ENCODE results near the gene CAMK1D. TPM values are rescaled to one million over a fixed set of nuclear protein-coding genes. Genes with fewer than 3 reads are reported as not detected.

CAMK1D gene
- total and polyA plus RNA-seq, 3 donors from 2014 or later = 10.0 to 14.5 (median 14.0) TPM

DNA sequence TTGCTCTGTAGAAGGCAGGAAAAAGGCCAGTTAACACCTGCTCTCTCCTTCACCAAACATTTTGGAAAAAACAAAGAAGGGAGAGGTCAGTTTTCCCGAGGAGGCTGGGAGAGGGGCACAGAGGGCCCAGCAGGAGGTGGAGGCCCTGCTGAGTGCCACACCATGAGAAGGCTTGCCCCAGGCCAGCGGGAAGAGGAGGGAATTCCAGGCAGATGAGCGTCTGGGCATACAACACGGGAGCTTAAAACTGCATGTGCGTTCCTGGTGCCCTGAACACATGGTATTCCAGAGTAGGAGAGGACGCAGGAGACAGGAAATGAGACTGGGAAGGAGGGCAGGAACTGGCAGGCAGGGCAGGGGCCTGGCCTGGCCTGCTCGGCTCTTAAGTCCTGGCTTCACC, 469.7 kb downstream of the CAMK1D start:
- intact Hi-C loops (cut with DNase I; ENCODE audit: low total_unique reads) = no loop called here
- H3K36me3 ChIP-seq (ENCODE audit: low read depth, missing control alignments) = no peaks in the 10 kb centered on the region
- TF ChIP-seq POLR2A (IDR thresholded peaks at IDR 0.05) = no peak
- TF ChIP-seq, protein P1, sequence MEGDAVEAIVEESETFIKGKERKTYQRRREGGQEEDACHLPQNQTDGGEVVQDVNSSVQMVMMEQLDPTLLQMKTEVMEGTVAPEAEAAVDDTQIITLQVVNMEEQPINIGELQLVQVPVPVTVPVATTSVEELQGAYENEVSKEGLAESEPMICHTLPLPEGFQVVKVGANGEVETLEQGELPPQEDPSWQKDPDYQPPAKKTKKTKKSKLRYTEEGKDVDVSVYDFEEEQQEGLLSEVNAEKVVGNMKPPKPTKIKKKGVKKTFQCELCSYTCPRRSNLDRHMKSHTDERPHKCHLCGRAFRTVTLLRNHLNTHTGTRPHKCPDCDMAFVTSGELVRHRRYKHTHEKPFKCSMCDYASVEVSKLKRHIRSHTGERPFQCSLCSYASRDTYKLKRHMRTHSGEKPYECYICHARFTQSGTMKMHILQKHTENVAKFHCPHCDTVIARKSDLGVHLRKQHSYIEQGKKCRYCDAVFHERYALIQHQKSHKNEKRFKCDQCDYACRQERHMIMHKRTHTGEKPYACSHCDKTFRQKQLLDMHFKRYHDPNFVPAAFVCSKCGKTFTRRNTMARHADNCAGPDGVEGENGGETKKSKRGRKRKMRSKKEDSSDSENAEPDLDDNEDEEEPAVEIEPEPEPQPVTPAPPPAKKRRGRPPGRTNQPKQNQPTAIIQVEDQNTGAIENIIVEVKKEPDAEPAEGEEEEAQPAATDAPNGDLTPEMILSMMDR (IDR thresholded peaks at IDR 0.05) = no peak

DNA sequence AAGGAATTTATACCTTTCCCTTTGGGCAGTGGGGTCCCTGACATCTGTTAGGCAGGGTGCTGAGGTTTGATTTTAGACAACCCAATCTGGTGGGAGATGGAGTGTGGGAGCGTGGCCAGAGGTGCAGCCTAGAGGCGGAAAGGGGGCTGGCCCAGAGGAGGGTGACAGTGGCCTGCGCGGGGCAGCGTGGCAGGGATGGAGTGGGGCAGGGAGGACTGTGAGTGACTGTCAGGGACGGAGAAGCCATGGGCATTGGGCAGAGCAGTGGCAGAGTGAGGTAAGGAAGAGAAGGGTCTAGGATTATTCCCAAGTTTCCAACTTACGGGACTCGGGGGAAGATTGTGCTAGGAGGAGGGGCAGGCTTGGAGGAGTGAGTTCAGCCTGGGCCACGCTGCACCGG, 470.3 kb downstream of the CAMK1D start:
- Histone ChIP-seq H3K9me3 (no peaks in the 10 kb centered on the region), H3K36me3 (ENCODE audit: low read depth, missing control alignments) (no peaks in the 10 kb centered on the region), H3K4me3 (no peak overlapping the region), H3K4me1 (no peaks in the 10 kb centered on the region), H3K27ac (no peak overlapping the region), H3K27me3 (no peaks in the 10 kb centered on the region)
- WGBS, 2 donors = 91 to 95% methylated on average over 10 of the region's 10 CpGs
- intact Hi-C loops (cut with DNase I; ENCODE audit: low total_unique reads) = no loop called here
- DNase-seq = no peak
- no peak for TF ChIP-seq POLR2A (IDR thresholded peaks at IDR 0.05)
- TF ChIP-seq, protein P1 (IDR thresholded peaks at IDR 0.05) = no peak

More for the DNA sequence above, 469.7 kb downstream of the CAMK1D start:
- Histone ChIP-seq H3K9me3 (no peaks in the 10 kb centered on the region), H3K27me3 (no peaks in the 10 kb centered on the region), H3K4me3 (no peak overlapping the region), H3K4me1 (no peaks in the 10 kb centered on the region), H3K27ac (no peak overlapping the region)
- DNase-seq = no peak
- 90 to 92% methylated on average over 7 of the region's 7 CpGs for WGBS, 2 donors

- no peak for DNase-seq
- TF ChIP-seq, protein P1 (IDR thresholded peaks at IDR 0.05) = no peak
- TF ChIP-seq POLR2A (IDR thresholded peaks at IDR 0.05) = no peak
- Histone ChIP-seq H3K4me1 (no peaks in the 10 kb centered on the region), H3K9me3 (no peaks in the 10 kb centered on the region), H3K27me3 (no peaks in the 10 kb centered on the region), H3K27ac (no peak overlapping the region), H3K36me3 (ENCODE audit: low read depth, missing control alignments) (no peaks in the 10 kb centered on the region), H3K4me3 (no peak overlapping the region)
- WGBS, 2 donors = 71 to 85% methylated on average over 10 to 16 of the region's 16 CpGs
- intact Hi-C loops (cut with DNase I; ENCODE audit: low total_unique reads) = no loop called here
These were observed 473.0 kb downstream of the CAMK1D start for GRCh38 chr10:12822126-12822892.

DNA sequence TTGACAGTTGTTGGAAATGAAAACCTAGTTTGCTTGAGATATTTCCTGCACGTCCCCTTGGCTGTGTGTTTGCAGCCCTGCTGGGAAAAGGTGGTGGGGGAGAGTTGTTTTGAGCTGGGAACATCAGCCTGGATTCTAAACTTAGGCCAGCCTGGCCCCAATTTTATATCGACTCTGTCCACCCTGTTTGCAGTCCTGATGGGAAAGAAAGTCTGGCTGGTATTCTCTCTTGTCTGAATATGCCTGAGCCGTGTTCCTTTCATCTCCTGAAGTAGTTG, 473.5 kb downstream of the CAMK1D start:
- Histone ChIP-seq H3K4me1 (no peaks in the 10 kb centered on the region), H3K27me3 (no peaks in the 10 kb centered on the region), H3K27ac (no peak overlapping the region), H3K36me3 (ENCODE audit: low read depth, missing control alignments) (no peaks in the 10 kb centered on the region), H3K9me3 (no peaks in the 10 kb centered on the region), H3K4me3 (no peak overlapping the region)
- no peak for DNase-seq
- intact Hi-C loops (cut with DNase I; ENCODE audit: low total_unique reads) = no loop called here
- TF ChIP-seq, protein P1 (IDR thresholded peaks at IDR 0.05) = no peak
- no peak for TF ChIP-seq POLR2A (IDR thresholded peaks at IDR 0.05)
- WGBS, 2 donors = 81 to 90% methylated on average over 3 of the region's 3 CpGs

DNA sequence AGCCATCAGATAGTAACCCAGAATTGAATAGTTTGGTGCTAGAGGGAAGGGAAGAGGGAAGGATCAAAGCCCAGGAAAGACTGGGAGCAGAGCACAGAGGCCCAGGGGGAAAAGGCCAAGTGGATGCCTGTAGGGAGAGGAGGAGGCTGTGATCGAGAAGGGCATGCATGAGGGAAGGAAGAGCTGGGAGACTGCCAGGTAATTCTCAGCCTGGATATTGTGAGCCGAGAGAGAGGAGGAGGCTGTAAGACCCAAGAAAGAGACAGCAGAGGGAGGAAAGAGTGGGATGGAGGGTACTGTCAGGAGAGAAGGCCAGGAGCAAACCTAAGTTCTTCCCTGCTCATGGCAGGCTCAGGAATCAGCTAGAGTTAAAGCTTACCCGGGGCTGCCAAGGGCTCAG, 474.0 kb downstream of the CAMK1D start:
- 49 to 54% methylated on average over 3 of the region's 3 CpGs for WGBS, 2 donors
- TF ChIP-seq POLR2A (IDR thresholded peaks at IDR 0.05) = no peak
- TF ChIP-seq, protein P1 (IDR thresholded peaks at IDR 0.05) = no peak
- no peaks in the 10 kb centered on the region for H3K36me3 ChIP-seq (ENCODE audit: low read depth, missing control alignments)

More for the DNA sequence above, 474.0 kb downstream of the CAMK1D start:
- H3K9me3 ChIP-seq = no peaks in the 10 kb centered on the region
- no peaks in the 10 kb centered on the region for H3K4me1 ChIP-seq
- H3K27ac ChIP-seq = no peak overlapping the region
- H3K4me3 ChIP-seq = no peak overlapping the region
- no peak for DNase-seq
- H3K27me3 ChIP-seq = no peaks in the 10 kb centered on the region
- intact Hi-C loops (cut with DNase I; ENCODE audit: low total_unique reads) = no loop called here

Data from testis (tissue), 3 donors.